HG03565 (cell line): ENCODE data around the gene AZU1.
"Not testable (repeated sequence)": the region's sequence is repeated elsewhere in the genome, so short reads cannot be mapped to it uniquely, and the experiment has no call there.

Experiments
- ATAC-seq: cut with Tn5 transposase; IDR thresholded peaks from one replicate; pipeline ENCODE4 v1.9.1; 2021; ENCODE audit warnings: mild to moderate bottlenecking, moderate library complexity; ENCODE audit not compliant: unreplicated experiment

The AZU1 gene

GRCh38 chr19:807627-808422 lies 19.8 kb upstream of the AZU1 start:
- ATAC-seq, result no peak

DNA sequence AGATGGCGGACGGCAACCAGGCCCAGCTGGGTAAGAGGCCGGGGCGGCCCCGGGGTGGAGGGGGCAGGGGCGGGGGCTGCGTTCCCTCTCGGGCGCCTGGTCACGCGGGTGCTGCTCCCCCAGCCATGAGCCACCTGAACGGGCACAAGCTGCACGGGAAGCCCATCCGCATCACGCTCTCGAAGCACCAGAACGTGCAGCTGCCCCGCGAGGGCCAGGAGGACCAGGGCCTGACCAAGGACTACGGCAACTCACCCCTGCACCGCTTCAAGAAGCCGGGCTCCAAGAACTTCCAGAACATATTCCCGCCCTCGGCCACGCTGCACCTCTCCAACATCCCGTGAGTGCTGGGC lies 19.2 kb upstream of the AZU1 start:
- ATAC-seq, result no peak

GRCh38 chr19:810077-810855 lies 17.4 kb upstream of the AZU1 start:
- ATAC-seq, result no peak

DNA sequence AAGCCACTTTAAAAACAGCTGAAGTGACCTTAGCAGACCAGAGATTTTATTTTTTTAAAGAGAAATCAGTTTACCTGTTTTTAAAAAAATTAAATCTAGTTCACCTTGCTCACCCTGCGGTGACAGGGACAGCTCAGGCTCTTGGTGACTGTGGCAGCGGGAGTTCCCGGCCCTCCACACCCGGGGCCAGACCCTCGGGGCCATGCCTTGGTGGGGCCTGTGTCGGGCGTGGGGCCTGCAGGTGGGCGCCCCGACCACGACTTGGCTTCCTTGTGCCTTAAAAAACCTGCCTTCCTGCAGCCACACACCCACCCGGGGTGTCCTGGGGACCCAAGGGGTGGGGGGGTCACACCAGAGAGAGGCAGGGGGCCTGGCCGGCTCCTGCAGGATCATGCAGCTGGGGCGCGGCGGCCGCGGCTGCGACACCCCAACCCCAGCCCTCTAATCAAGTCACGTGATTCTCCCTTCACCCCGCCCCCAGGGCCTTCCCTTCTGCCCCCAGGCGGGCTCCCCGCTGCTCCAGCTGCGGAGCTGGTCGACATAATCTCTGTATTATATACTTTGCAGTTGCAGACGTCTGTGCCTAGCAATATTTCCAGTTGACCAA lies 16.7 kb upstream of the AZU1 start:
- no peak for ATAC-seq

DNA sequence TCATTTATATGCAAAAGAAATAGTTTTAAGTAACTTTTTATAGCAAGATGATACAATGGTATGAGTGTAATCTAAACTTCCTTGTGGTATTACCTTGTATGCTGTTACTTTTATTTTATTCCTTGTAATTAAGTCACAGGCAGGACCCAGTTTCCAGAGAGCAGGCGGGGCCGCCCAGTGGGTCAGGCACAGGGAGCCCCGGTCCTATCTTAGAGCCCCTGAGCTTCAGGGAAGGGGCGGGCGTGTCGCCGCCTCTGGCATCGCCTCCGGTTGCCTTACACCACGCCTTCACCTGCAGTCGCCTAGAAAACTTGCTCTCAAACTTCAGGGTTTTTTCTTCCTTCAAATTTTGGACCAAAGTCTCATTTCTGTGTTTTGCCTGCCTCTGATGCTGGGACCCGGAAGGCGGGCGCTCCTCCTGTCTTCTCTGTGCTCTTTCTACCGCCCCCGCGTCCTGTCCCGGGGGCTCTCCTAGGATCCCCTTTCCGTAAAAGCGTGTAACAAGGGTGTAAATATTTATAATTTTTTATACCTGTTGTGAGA lies 16.1 kb upstream of the AZU1 start:
- no peak for ATAC-seq

DNA sequence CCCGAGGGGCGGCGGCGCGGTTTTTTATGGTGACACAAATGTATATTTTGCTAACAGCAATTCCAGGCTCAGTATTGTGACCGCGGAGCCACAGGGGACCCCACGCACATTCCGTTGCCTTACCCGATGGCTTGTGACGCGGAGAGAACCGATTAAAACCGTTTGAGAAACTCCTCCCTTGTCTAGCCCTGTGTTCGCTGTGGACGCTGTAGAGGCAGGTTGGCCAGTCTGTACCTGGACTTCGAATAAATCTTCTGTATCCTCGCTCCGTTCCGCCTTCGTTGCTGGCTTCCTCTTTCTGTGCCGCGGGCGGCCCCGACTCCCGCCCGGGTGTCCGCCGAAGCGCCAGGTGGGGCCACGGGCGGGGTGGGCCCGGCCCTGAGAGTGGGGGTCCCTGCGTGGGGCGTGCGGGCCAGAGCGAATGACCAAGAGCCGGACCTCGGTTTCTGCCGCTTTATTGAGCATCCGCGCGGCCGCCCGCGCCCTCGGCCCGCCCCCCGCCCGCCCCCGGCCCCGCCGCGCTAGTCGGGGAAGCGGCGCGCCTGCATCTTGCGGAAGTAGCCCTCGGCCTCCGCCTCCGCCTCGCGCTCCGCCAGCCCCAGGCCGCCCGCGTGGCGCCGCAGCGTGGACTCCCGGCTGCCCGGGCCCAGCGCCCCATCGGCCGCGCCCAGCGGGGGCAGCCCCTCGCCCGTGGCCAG lies 15.4 kb upstream of the AZU1 start:
- no peak for ATAC-seq

DNA sequence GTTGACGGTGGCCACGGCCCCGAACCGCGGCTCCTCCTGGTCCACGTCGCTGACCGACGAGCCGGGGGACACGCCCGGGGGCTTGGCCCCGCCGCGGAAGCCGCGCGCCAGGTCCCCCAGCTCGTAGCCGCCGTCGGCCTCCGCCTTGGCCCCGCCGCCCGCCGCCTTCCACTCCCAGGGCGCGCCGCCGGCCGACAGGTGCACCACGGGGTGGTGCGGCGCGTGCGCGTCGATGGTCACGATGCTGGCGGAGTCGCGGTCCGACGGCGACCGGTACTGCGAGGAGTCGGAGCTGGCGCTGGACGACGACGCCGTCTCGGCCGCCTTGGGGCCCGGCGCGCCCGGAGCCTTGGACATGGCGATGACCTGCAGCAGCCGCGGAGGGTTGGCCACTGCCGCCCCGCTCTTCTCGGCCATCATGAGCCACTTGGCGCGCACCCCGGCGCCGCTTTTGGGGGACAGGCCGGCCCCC lies 14.9 kb upstream of the AZU1 start:
- ATAC-seq, result no peak

GRCh38 chr19:813219-814151 lies 14.2 kb upstream of the AZU1 start:
- no peak for ATAC-seq

DNA sequence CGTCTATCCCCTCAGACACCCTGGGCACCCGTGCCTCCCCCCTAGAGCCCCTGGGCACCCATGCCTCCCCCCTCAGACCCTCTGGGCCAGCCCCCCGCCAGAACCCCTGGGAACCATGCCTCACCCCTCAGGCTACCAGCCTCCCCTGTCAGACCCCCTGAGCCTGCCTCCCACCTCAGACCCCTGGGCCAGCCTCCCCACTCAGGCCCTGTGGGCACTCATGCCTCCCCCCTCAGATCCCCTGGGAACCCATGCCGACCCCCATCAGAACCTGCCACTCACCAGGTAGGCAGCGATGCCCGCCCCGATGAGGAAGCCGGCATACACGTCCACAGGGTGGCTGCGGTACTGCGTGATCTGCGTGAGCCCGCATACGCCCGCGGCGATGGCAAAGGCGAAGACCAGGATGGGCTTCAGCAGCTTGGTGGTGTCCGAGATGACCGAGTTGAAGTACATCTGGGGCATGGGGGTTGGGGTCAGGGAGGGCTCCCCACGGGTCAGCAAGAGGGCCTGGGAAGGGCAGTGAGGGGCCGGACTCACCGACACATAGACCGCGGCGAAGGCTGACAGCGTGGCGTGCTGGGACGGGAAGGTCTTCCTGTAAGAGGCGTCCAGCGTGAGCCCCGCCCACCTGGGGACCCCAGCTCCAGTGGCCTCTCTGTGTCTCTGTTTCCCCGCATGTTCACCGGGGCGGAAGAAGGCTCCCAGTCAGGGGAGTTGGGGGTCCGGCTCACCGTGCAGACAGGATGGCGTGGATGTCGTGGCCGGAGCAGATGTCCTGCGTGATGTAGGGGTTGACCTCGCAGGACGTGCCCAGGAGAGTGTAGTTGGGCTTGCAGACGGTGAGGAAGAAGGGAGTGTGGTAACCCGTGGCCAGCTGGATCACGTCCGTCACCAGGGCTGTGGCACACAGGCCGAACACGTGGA lies 13.2 kb upstream of the AZU1 start:
- no peak for ATAC-seq

GRCh38 chr19:815079-815774 lies 12.4 kb upstream of the AZU1 start:
- no peak for ATAC-seq

GRCh38 chr19:815775-816499 lies 11.7 kb upstream of the AZU1 start:
- ATAC-seq, result no peak

- no peak for ATAC-seq
Measured at GRCh38 chr19:816500-816857, 11.2 kb upstream of the AZU1 start.

DNA sequence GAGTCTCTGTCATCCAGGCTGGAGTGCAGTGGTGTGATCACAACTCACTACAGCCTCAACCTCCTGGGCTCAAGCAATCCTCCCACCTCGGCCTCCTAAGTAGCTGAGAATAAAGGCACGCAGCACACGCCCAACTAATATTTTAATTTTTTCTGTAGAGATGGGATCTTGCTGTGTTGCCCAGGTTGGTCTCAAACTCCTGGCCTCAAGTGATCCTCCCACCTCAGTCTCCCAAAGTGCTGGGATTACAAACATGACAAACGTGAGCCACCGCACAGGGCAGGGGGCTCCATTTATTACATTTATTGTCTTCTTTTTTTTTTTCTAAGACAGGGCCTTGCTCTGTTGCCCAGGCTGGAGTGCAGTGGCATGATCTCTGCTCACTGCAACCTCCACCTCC lies 7.4 kb upstream of the AZU1 start:
- not testable (repeated sequence) for ATAC-seq

DNA sequence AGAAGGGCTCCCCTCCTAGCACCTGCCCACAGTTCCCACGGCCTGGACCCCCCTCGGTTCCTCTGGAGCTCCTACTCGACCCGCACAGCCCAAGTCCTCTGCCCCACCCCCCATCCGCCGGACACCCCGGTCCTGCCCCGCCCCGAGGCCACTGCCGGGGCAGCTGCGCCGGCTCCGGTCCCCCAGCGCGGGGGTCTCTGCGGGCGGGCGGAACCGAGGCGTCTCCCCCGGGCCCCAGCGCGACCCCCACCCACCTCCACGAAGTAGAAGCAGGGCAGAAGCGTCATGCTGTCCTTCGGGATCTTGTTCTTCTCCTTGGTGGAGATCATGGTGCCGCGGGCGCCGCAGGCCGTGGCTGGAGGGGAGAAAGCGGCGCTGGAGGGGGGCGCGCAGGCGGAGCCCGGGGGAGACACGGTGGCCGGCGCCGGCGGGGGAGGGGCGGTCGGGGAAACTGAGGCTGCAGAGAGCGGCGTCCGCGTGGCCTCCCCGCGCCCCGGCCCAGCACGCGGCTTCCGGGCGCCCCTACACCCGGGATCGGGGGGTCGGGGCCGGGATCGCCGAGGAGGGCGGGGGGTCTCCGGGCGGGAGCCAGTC lies 6.3 kb upstream of the AZU1 start:
- ATAC-seq, result no peak

DNA sequence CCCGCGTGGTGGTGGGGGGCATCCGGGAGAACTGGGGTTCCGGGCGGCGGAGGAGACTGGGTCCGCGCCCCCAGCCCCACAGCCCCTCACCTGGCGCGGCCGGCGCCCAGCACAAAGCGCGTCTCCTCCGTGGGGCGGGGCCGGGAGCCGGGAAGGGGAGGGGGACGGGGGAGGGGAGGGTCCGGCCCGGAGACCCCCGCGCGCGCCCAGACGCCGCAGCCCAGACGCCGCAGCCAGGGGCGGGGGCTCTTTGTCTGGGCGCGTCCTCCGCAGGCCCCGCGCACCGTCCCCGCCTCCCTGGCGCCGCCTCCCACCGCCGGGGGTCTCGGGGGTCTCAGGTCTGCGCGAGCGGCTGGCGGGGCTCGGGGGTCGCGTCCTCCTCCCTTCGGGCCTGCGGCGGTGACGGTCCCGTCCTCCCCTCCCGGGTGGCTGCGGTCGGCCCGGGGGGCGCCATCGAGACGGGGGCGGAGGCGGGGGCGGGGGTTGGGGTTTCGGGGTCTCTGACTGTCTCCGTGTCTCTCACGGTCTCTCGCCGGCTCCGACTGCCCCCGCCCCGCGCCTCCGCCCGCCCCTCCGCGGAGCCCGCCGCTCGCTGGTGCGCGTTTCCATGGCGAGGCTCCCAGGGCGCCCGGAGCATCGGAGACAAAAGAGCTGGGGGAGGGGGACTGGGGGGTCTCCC lies 5.7 kb upstream of the AZU1 start, which contains the start of gene PLPPR3:
PLPPR3 (minus strand) TSS at position 131 of the 679 bp plus-strand sequence. CDS start 396 bp downstream, outside the sequence.
- ATAC-seq, result no peak

DNA sequence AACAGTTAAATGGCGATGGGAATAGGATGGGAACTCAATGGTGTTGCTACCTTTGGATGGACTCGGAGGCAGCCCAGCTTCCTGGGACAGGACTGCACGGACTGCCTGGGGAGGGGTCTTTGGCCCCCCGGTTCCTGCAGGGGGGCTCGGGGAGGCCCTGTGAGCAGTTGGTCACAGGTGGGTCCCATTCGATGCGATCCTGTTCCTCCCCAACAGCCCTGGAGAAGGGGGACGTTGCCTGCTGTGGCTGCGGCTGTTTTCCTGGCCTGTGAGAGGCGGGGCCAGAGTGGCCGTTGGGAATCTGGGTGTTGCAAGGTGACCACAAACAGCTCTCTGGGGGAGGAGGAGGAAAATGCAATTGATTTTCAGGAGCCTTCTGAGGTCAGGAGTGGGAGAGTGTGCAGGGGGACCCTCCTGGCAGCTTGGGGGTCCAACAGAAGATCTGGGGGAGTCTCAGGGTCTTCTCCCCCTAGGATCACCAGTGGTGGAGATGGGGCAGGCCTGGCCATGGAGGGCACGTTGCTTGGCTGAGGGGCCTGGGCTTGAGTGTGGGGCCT lies 4.0 kb upstream of the AZU1 start:
- no peak for ATAC-seq
